T-helper 22 cell (primary cell): ENCODE results near the gene GAS7.

Source experiments
- DNase-seq: peaks from one replicate; pipeline ENCODE4 v3.0.0-alpha.2; 2020; ENCODE audit warnings: low read depth

Gene GAS7

GRCh38 chr17:10198509-10199249 is at the start of gene GAS7:
GAS7 (minus strand) TSS chr17:10198606.
- DNase-seq, result no peak

GRCh38 chr17:10247810-10248209 is 49.4 kb upstream of the GAS7 start:
- DNase-seq, result no peak

- no peak for DNase-seq
Measured at GRCh38 chr17:10243883-10244844, 45.8 kb upstream of the GAS7 start.

- DNase-seq, result no peak
Measured at GRCh38 chr17:10241781-10242180, 43.4 kb upstream of the GAS7 start.

GRCh38 chr17:10238661-10239060 is 40.3 kb upstream of the GAS7 start:
- no peak for DNase-seq

- no peak for DNase-seq
Measured at GRCh38 chr17:10234033-10234432, 35.6 kb upstream of the GAS7 start.

- DNase-seq, result no peak
Measured at GRCh38 chr17:10233161-10233560, 34.8 kb upstream of the GAS7 start.

- DNase-seq, result no peak
Measured at GRCh38 chr17:10229181-10229580, 30.8 kb upstream of the GAS7 start.

- DNase-seq, result no peak
Measured at GRCh38 chr17:10226930-10227695, 28.7 kb upstream of the GAS7 start.

- no peak for DNase-seq
Measured at GRCh38 chr17:10224582-10225195, 26.3 kb upstream of the GAS7 start.

GRCh38 chr17:10219193-10219592 is 20.8 kb upstream of the GAS7 start:
- no peak for DNase-seq

GRCh38 chr17:10217916-10218315 is 19.5 kb upstream of the GAS7 start:
- no peak for DNase-seq

GRCh38 chr17:10216213-10216938 is 18.0 kb upstream of the GAS7 start:
- no peak for DNase-seq

- DNase-seq, result no peak
Measured at GRCh38 chr17:10215286-10215685, 16.9 kb upstream of the GAS7 start.

- no peak for DNase-seq
Measured at GRCh38 chr17:10211666-10212065, 13.3 kb upstream of the GAS7 start.

- DNase-seq, result no peak
Measured at GRCh38 chr17:10210151-10210574, 11.8 kb upstream of the GAS7 start.

- no peak for DNase-seq
Measured at GRCh38 chr17:10208604-10209193, 10.3 kb upstream of the GAS7 start.

GRCh38 chr17:10207153-10207552 is 8.7 kb upstream of the GAS7 start:
- DNase-seq, result no peak

- no peak for DNase-seq
Measured at GRCh38 chr17:10205549-10206185, 7.3 kb upstream of the GAS7 start.

- no peak for DNase-seq
Measured at GRCh38 chr17:10201680-10202079, 3.3 kb upstream of the GAS7 start.
